H9 (cell line): ENCODE data around the gene CPA4. TPM values are rescaled to one million over a fixed set of nuclear protein-coding genes. Genes with fewer than 3 reads are reported as not detected.

Source experiments
- DNase-seq: peaks from one replicate; pipeline ENCODE4 v3.0.0-alpha.2; 2017
- H2AFZ ChIP-seq: one replicate; pipeline ENCODE4 v1.6.1; 2013; ENCODE audit warnings: mild to moderate bottlenecking, low read length, control low read depth, moderate library complexity
- H2AK5ac ChIP-seq: 2 replicates; pipeline ENCODE4 v1.6.1; 2013; ENCODE audit warnings: low read length, control low read depth, mixed read lengths; ENCODE audit not compliant: insufficient read length
- H2BK120ac ChIP-seq: one replicate; pipeline ENCODE4 v1.6.1; 2013; ENCODE audit warnings: low read depth, mild to moderate bottlenecking, low read length, control low read depth, inconsistent platforms; ENCODE audit not compliant: poor library complexity, severe bottlenecking
- H2BK12ac ChIP-seq: 2 replicates; pipeline ENCODE4 v1.6.1; 2013; ENCODE audit warnings: low read length, control low read depth, mixed read lengths, low read depth; ENCODE audit not compliant: insufficient read length
- H2BK15ac ChIP-seq: 2 replicates; pipeline ENCODE4 v1.6.1; 2013; ENCODE audit warnings: low read depth, low read length, control low read depth
- H2BK20ac ChIP-seq: one replicate; pipeline ENCODE4 v1.6.1; 2013; ENCODE audit warnings: low read depth, mild to moderate bottlenecking, low read length, control low read depth, inconsistent platforms; ENCODE audit not compliant: poor library complexity, severe bottlenecking
- H2BK5ac ChIP-seq: 2 replicates; pipeline ENCODE4 v1.6.1; 2013; ENCODE audit warnings: low read length, control low read depth, mixed read lengths; ENCODE audit not compliant: insufficient read length
- H3K14ac ChIP-seq: 2 replicates; pipeline ENCODE4 v1.6.1; 2013; ENCODE audit warnings: low read length, control low read depth; ENCODE audit not compliant: insufficient read depth
- H3K18ac ChIP-seq: 2 replicates; pipeline ENCODE4 v1.6.1; 2013; ENCODE audit warnings: low read depth, mild to moderate bottlenecking, mixed read lengths, low read length, control low read depth; ENCODE audit not compliant: insufficient read length
- H3K23ac ChIP-seq: 2 replicates; pipeline ENCODE4 v1.6.1; 2013; ENCODE audit warnings: low read length, control low read depth, mixed read lengths, low read depth; ENCODE audit not compliant: insufficient read length
- H3K23me2 ChIP-seq: 2 replicates; pipeline ENCODE4 v1.6.1; 2013; ENCODE audit warnings: low read depth, mild to moderate bottlenecking, mixed read lengths, low read length, control low read depth; ENCODE audit not compliant: insufficient read length, poor library complexity, severe bottlenecking
- H3K27ac ChIP-seq: 2 replicates; pipeline ENCODE4 v1.5.1; 2013; ENCODE audit warnings: low read length, control low read depth, mixed read lengths, low read depth; ENCODE audit not compliant: insufficient read length
- H3K27me3 ChIP-seq: 2 replicates; pipeline ENCODE4 v1.6.1; 2013; ENCODE audit warnings: low read length, control low read depth, inconsistent platforms; ENCODE audit not compliant: insufficient read depth
- H3K4ac ChIP-seq: 2 replicates; pipeline ENCODE4 v1.6.1; 2013; ENCODE audit warnings: low read depth, mild to moderate bottlenecking, control low read depth, inconsistent platforms, low read length, moderate library complexity
- H3K4me1 ChIP-seq: 2 replicates; pipeline ENCODE4 v1.6.1; 2013; ENCODE audit warnings: low read length, control low read depth, inconsistent platforms; ENCODE audit not compliant: insufficient read depth
- H3K4me2 ChIP-seq: 2 replicates; pipeline ENCODE4 v1.6.1; 2013; ENCODE audit warnings: low read length, control low read depth, mixed read lengths; ENCODE audit not compliant: insufficient read length, insufficient read depth
- H3K56ac ChIP-seq: 2 replicates; pipeline ENCODE4 v1.6.1; 2013; ENCODE audit warnings: low read depth, mild to moderate bottlenecking, mixed read lengths, low read length, control low read depth; ENCODE audit not compliant: insufficient read length
- H3K79me1 ChIP-seq: 2 replicates; pipeline ENCODE4 v1.6.1; 2013; ENCODE audit warnings: low read depth, mild to moderate bottlenecking, moderate library complexity, low read length, control low read depth, inconsistent platforms; ENCODE audit not compliant: insufficient read depth, poor library complexity, severe bottlenecking
- H3K79me2 ChIP-seq: 2 replicates; pipeline ENCODE4 v1.6.1; 2013; ENCODE audit warnings: low read length, control low read depth, inconsistent platforms; ENCODE audit not compliant: insufficient read depth
- H3K9ac ChIP-seq: 2 replicates; pipeline ENCODE4 v1.6.1; 2013; ENCODE audit warnings: low read length, control low read depth, mixed read lengths; ENCODE audit not compliant: insufficient read length; ENCODE audit errors: extremely low read depth
- H3K9me3 ChIP-seq: one replicate; pipeline ENCODE4 v1.6.1; 2013; ENCODE audit warnings: low read depth, low read length, inconsistent platforms; ENCODE audit not compliant: control insufficient read depth
- H3T11ph ChIP-seq: one replicate; pipeline ENCODE4 v1.6.1; 2013; ENCODE audit warnings: mild to moderate bottlenecking, low read length, control low read depth, inconsistent platforms
- H4K20me1 ChIP-seq: one replicate; pipeline ENCODE4 v1.6.1; 2013; ENCODE audit not compliant: control insufficient read depth, insufficient read length, insufficient read depth
- H4K5ac ChIP-seq: 2 replicates; pipeline ENCODE4 v1.6.1; 2013; ENCODE audit warnings: low read depth, mild to moderate bottlenecking, mixed read lengths, low read length, control low read depth; ENCODE audit not compliant: insufficient read length
- H4K8ac ChIP-seq: replicated peaks from 2 replicates; pipeline ENCODE4 v1.6.1; 2013; ENCODE audit warnings: low read length, control low read depth, mixed read lengths, low read depth; ENCODE audit not compliant: insufficient read length
- H4K91ac ChIP-seq: 2 replicates; pipeline ENCODE4 v1.6.1; 2013; ENCODE audit warnings: low read depth, mild to moderate bottlenecking, moderate library complexity, mixed read lengths, low read length, control low read depth; ENCODE audit not compliant: insufficient read length
- H3K27ac Mint-ChIP-seq, 3 experiments: 2 replicates in 2 of 3; 3 replicates in 1 of 3; pipeline ENCODE4 v1.8.0; 2020 to 2021; ENCODE audit warnings: mixed read lengths in 3 of 3, mild to moderate bottlenecking in 1 of 3, moderate library complexity in 1 of 3
- H3K27me3 Mint-ChIP-seq: 2 replicates; pipeline ENCODE4 v1.8.0; 2021; ENCODE audit warnings: low read depth, mild to moderate bottlenecking, moderate library complexity, mixed read lengths
- H3K36me3 Mint-ChIP-seq, 3 experiments: 2 replicates in 2 of 3; 3 replicates in 1 of 3; pipeline ENCODE4 v1.8.0; 2020 to 2021; ENCODE audit warnings: low read depth in 3 of 3, mixed read lengths in 3 of 3; ENCODE audit not compliant: insufficient read depth in 1 of 3
- H3K4me1 Mint-ChIP-seq, 2 experiments: 2 replicates each; pipeline ENCODE4 v1.8.0; 2020; ENCODE audit warnings: mixed read lengths in 2 of 2
- H3K4me3 Mint-ChIP-seq, 2 experiments: 2 replicates in 1 of 2; 3 replicates in 1 of 2; pipeline ENCODE4 v1.8.0; 2020 to 2021; ENCODE audit warnings: mild to moderate bottlenecking in 2 of 2, mixed read lengths in 2 of 2, moderate library complexity in 1 of 2
- H3K9me3 Mint-ChIP-seq, 2 experiments: 2 replicates in 1 of 2; 3 replicates in 1 of 2; pipeline ENCODE4 v1.8.0; 2020; ENCODE audit warnings: mild to moderate bottlenecking in 2 of 2, mixed read lengths in 2 of 2, moderate library complexity in 1 of 2
- CTCF ChIP-seq: fragments of 200-600 bp; sonication (generic); conservative IDR thresholded peaks from 3 replicates; pipeline ENCODE4 v1.8.0; 2021; ENCODE audit warnings: antibody characterized with exemption, mild to moderate bottlenecking
- WGBS: extraction: QIAGEN DNeasy Blood & Tissue Kit; methylation state at CpG from one replicate; pipeline ENCODE4 v1.1.7; 2013; ENCODE audit warnings: missing lambda C conversion rate, low lambda C conversion rate, mixed read lengths; ENCODE audit not compliant: insufficient read length; ENCODE audit errors: extremely low coverage; 5-methylcytosine and 5-hydroxymethylcytosine counted together
- total RNA-seq: library from RNA; stranded (reverse); gene quantifications from 2 replicates; pipeline ENCODE4 v1.2.1, GENCODE V29; 2021

Gene CPA4
- total RNA-seq, 1 experiment from 2014 or later: not detected

GRCh38 chr7:130369110-130369711 lies 76.2 kb downstream of the CPA4 start:
- H3K23me2 ChIP-seq: no peaks in the 10 kb centered on the region
- H3K27me3 ChIP-seq: no peaks in the 10 kb centered on the region
- no peak overlapping the region for H2AFZ ChIP-seq
- H3K14ac ChIP-seq: no peak overlapping the region
- H3K27me3 Mint-ChIP-seq: no peaks in the 10 kb centered on the region
- H3K9me3 ChIP-seq: no peaks in the 10 kb centered on the region
- no peak for TF ChIP-seq CTCF
- no peak overlapping the region for H3K23ac ChIP-seq
- H3K79me1 ChIP-seq: no peaks in the 10 kb centered on the region
- no peak overlapping the region for H2BK20ac ChIP-seq
- no peaks in the 10 kb centered on the region for H3K79me2 ChIP-seq
- no peak for DNase-seq
- H3K27ac ChIP-seq: no peak overlapping the region
- H3K36me3 Mint-ChIP-seq: peaks cover 0 to 1% (median 0%) of the 10 kb centered on the region in 3 experiments; a peak in 3 of 7 replicates
- H3K9me3 Mint-ChIP-seq: peaks cover 3 to 4% of the 10 kb centered on the region in 2 experiments; a peak in 3 of 5 replicates
- no peak overlapping the region for H3K4me2 ChIP-seq
- H2AK5ac ChIP-seq: no peak overlapping the region
- H2BK15ac ChIP-seq: no peak overlapping the region
- H3K4ac ChIP-seq: no peak overlapping the region
- no peak overlapping the region for H4K5ac ChIP-seq
- H4K20me1 ChIP-seq: no peaks in the 10 kb centered on the region
- no peak overlapping the region for H4K91ac ChIP-seq
- no peak overlapping the region for H2BK5ac ChIP-seq
- no peak overlapping the region for H2BK120ac ChIP-seq
- no peak overlapping the region for H3K18ac ChIP-seq
- no peak overlapping the region for H2BK12ac ChIP-seq
- H3K4me1 Mint-ChIP-seq: peaks cover 30 to 33% of the 10 kb centered on the region in 2 experiments
- H3K4me3 Mint-ChIP-seq: no peak overlapping the region
- H3K27ac Mint-ChIP-seq: no peak overlapping the region
- no peak overlapping the region for H3K9ac ChIP-seq
- no peak overlapping the region for H3T11ph ChIP-seq
- H4K8ac ChIP-seq: no peak overlapping the region
- no CpG with 5 or more reads among the region's 10 CpGs for WGBS
- H3K56ac ChIP-seq: no peak overlapping the region
- H3K4me1 ChIP-seq: no peaks in the 10 kb centered on the region; the same call in 1 of the 2 replicates
